Measurements from ENCODE around the gene RBFOX2. TPM values are rescaled to one million over a fixed set of nuclear protein-coding genes. Genes with fewer than 3 reads are reported as not detected.

The RBFOX2 gene, protein sequence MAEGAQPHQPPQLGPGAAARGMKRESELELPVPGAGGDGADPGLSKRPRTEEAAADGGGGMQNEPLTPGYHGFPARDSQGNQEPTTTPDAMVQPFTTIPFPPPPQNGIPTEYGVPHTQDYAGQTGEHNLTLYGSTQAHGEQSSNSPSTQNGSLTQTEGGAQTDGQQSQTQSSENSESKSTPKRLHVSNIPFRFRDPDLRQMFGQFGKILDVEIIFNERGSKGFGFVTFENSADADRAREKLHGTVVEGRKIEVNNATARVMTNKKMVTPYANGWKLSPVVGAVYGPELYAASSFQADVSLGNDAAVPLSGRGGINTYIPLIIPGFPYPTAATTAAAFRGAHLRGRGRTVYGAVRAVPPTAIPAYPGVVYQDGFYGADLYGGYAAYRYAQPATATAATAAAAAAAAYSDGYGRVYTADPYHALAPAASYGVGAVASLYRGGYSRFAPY
- 26.6 to 33.8 TPM (median 31.1 TPM) in 5 replicates for total RNA-seq (2022; extraction: Qiagen RNA extraction; ENCODE audit: low read depth)

GRCh38 chr22:36028646-36029405 lies at the start of gene RBFOX2:
TSS of gene RBFOX2 (minus strand) at chr22:36028824. CDS start at chr22:36028425, 399 bp downstream.

DNA sequence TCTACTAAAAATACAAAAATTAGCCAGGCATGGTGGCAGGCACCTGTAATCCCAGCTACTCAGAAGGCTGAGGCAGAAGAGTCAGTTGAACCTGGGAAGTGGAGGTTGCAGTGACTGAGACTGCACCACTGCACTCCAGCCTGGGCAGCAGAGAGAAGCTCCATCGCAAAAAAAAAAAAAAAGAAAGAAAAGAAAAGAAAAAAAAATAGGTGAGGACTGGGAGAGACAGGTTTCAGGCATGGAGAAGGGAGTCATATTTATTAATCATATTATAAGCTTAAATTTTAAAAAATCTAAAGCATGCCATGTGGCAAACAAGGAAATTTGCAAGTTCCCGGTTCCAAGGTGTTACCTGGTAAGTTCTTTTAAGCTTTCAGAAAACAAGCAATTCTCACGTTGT lies 311.1 kb downstream of the RBFOX2 start, which contains the start of gene APOL5:
Gene APOL5, plus strand, starts transcription at position 301 of the 400 bp plus-strand sequence. Its CDS starts 0 bp downstream, at position 301.

Other genes starting within 250 kb of the RBFOX2 start
- gene APOL3, start 131.9 kb upstream of the RBFOX2 start, total RNA-seq (2022; extraction: Qiagen RNA extraction; ENCODE audit: low read depth) = 0.13 TPM in 1 of 5 replicates, not detected in the others
- gene APOL4, start 173.0 kb upstream of the RBFOX2 start, total RNA-seq (2022; extraction: Qiagen RNA extraction; ENCODE audit: low read depth) = not detected in 5 replicates
- gene APOL2, start 210.7 kb upstream of the RBFOX2 start, total RNA-seq (2022; extraction: Qiagen RNA extraction; ENCODE audit: low read depth) = 43.6 to 65.9 TPM (median 46.2 TPM) in 5 replicates
- gene APOL1, start 224.3 kb upstream of the RBFOX2 start, total RNA-seq (2022; extraction: Qiagen RNA extraction; ENCODE audit: low read depth) = 12.6 to 15.9 TPM (median 13.4 TPM) in 5 replicates